Activated CD4-positive, alpha-beta T cell treated with anti-CD3 and anti-CD28 coated beads for 4 hours (primary cell): ENCODE data around the gene SIRT3.

Experiments used
- DNase-seq, 2 donors: peaks; one replicate each; pipeline ENCODE4 v3.0.0-alpha.2; 2020

Gene SIRT3

DNA sequence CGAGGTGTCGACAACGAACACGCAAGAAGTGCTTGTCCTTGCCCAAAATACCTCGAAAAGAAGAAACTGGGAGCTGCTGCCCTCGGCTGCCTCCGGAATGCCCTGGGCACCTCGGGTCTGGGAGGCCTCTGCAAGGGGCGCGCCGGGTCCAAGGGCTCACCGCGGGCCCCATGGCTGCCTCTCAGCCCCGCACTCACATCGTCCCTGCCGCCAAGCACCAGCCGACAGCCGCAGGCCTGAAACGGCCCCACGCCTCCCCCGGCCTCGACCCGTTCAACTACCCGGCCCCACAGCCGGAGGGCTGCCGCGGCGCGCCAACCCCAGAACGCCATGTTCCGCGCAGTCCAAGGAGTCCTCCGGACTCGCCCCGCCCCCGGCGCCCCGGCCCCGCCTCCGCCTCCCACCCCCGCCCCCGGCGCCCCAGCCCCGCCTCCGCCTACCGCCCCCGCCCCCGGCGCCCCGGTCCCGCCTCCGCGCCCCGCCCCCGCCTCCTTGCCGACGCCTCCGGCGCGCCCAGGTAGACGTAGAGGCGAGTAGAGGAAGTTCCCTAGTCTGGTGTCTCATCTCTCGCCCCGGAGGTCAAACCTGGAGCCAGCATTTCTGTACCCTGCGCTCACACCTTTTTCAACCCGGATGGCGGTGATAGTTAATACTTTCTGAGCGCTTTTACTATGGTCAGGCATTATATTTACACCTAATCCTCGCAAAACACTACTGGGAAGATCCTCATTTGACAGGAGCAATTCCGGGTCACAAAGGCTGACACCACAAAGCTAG is at the start of gene SIRT3:
TSS of gene SIRT3 (minus strand) at position 346 of the 777 bp plus-strand sequence. CDS start at position 332, 14 bp downstream.
- peak; percentile 81 to 88 for DNase-seq

DNA sequence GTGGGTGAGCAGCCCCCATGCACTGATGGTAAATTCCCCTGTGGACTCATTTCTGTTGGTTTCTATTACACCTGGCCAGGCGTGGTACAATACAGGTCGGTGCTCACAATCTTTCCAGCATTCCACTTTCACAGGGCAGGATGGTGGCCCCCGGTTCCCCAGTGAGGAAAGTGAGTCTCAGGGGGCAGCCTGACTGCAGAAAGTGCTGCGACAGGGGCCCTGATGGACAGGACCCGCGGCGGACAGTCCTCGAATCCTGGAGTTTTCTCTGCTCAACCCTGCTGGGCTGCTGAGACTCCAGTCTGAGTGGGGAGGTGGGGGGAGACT is 49.7 kb upstream of the SIRT3 start:
- no peak for DNase-seq

GRCh38 chr11:285021-285893 is 49.1 kb upstream of the SIRT3 start:
- no peak for DNase-seq

- no peak for DNase-seq
Observed at GRCh38 chr11:284105-285020, 48.2 kb upstream of the SIRT3 start.

GRCh38 chr11:283405-284104 is 47.4 kb upstream of the SIRT3 start:
- DNase-seq = no peak

GRCh38 chr11:282630-283360 is 46.7 kb upstream of the SIRT3 start:
- no peak for DNase-seq

DNA sequence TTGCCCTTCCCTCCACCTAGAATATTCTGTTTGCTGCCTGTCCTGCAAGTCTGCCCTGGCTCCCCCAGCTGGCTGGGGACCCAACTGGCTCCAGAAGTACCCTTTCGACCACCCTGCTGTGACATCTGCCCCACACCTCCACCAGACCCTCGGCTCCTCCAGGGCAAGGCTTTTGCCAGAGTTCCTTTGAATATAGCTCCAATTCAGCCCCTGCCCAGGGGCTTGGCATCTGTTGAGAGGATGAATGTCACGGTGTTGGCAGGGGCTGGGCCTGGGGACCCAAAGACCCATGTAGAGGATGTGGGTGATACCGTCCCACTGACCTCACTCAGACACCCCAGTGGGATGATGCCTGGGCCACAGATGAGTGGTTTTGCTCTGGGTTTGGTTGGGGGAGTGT is 46.0 kb upstream of the SIRT3 start:
- no peak for DNase-seq

DNA sequence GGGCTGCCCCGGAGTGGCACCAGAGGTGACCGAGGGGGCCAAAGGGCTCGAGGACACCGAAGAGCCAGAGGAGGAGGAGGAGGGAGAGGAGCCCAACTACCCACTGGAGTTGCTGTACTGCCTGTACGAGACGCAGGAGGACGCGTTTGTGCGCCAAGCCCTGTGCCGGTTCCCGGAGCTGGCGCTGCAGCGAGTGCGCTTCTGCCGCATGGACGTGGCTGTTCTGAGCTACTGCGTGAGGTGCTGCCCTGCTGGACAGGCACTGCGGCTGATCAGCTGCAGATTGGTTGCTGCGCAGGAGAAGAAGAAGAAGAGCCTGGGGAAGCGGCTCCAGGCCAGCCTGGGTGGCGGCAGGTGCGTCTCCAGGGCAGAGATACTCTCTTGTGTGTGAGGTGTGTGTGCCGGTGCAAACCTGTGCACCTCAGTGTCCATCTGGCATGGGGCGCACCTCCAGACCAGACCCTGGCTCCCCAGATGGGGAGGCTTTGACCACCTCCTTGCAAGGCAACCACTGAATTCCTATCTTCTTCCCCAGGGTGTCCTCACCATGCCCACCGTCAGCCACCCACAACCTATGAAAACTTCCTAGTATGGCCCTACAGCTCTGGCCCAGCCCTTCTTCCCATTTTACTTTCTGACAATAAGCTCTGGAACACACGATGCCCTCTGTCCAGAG is 45.5 kb upstream of the SIRT3 start:
- DNase-seq = no peak

- no peak for DNase-seq
Observed at GRCh38 chr11:280706-281485, 44.8 kb upstream of the SIRT3 start.

DNA sequence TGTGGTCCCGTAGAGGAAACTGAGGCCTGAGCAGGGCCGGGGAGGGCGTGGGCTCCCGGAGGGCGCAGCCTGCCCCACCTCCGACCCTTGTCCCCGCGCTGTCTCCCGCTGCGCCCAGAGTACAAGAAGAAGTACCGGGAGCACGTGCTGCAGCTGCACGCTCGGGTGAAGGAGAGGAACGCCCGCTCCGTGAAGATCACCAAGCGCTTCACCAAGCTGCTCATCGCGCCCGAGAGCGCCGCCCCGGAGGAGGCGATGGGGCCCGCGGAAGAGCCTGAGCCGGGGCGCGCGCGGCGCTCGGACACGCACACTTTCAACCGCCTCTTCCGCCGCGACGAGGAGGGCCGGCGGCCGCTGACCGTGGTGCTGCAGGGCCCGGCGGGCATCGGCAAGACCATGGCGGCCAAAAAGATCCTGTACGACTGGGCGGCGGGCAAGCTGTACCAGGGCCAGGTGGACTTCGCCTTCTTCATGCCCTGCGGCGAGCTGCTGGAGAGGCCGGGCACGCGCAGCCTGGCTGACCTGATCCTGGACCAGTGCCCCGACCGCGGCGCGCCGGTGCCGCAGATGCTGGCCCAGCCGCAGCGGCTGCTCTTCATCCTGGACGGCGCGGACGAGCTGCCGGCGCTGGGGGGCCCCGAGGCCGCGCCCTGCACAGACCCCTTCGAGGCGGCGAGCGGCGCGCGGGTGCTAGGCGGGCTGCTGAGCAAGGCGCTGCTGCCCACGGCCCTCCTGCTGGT is 44.0 kb upstream of the SIRT3 start:
- peak; percentile 50 to 52 for DNase-seq

GRCh38 chr11:279040-279965 is 43.2 kb upstream of the SIRT3 start:
- DNase-seq = no peak

- no peak for DNase-seq
Observed at GRCh38 chr11:278001-278951, 42.1 kb upstream of the SIRT3 start, which contains the start of gene NLRP6. TSS of gene NLRP6 (plus strand) at chr11:278407. CDS start at chr11:278570, 163 bp downstream.

GRCh38 chr11:276219-276618 is 40.1 kb upstream of the SIRT3 start:
- DNase-seq = no peak

DNA sequence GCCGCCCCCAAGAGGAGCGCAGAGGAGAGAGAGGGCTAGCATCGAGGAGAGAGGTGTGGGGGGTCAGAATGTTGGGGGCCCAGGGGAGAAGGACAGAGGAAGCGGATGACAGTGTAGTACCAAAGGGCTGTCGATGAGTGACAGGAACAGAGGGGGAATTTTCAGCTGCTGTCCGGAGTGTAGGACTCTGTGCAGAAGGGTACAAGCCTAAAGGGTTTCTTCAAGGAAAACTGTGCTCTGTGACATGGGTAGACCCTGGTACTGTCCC is 36.7 kb upstream of the SIRT3 start:
- DNase-seq = no peak

GRCh38 chr11:272195-272930 is 36.2 kb upstream of the SIRT3 start:
- no peak for DNase-seq

- no peak for DNase-seq
Observed at GRCh38 chr11:271319-271715, 35.2 kb upstream of the SIRT3 start.
